ENCODE measurements around the gene CREB5. TPM values are rescaled to one million over a fixed set of nuclear protein-coding genes. Genes with fewer than 3 reads are reported as not detected.

The CREB5 gene
- polyA plus RNA-seq, 1 donor from 2014 or later, result 3.7 TPM

DNA sequence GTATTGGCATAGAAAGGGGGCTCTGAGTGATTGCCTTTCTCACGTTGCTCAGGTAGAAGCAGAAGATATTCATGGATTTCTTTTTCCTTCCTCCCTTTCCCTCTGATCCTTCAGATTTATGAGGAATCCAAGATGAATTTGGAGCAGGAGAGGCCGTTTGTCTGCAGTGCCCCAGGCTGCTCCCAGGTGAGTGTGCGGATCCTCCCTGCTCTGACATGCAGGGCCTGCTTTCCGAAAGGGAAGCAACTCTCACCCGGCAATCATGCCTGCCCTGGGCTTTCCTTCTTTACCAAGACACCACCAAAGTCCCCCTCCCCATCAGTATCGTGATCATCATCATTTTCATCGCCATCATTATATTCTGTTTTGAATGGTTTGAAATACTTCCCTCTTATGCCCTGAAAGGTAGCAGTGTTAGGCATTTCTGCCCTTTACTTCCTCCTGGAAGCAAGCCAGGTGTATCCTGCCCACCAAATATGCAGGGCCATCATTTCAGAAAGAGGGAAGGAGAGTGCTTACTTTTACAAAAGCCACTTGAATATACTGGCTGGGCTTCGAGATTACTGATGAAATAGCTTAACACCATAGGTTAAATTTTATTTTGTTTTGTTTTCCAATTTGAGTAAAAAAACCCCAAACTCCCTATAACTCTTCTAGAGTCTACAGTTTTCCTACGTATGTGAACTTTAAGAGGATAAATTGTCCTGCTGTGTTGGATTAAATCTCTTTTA, 75.9 kb downstream of the CREB5 start:
- H3F3A ChIP-seq (ENCODE audit: insufficient read depth, low read length, poor library complexity, severe bottlenecking), result no peaks in the 10 kb centered on the region
- H2AFZ ChIP-seq (ENCODE audit: low read depth, low read length), result no peak overlapping the region

DNA sequence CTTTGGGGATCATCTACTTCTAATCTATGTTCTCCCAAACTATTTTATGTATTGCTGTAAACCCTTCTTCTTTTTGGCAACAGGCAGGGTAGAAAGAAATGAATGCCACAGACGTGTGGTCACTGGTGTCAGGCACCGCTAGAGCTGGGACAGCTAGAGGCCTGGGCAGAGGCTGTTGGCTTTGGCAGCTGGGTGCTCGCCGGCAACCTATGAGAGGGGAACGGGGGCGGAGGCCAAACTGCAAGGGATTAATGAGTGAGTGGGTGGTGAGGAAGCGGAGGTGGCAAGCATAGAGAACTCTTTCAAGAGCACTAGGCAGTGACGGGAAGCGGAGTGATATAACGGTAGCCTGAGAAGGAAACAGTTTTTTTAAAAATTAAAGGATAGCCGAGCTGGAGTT, 78.5 kb downstream of the CREB5 start:
- TF ChIP-seq POLR2AphosphoS5 (IDR thresholded peaks at IDR 0.05), result no peak
- no peak for TF ChIP-seq TAF1 (IDR thresholded peaks at IDR 0.05; ENCODE audit: low read depth)
- TF ChIP-seq EP300 (conservative IDR thresholded peaks at IDR 0.05; ENCODE audit: poor library complexity, severe bottlenecking), result no peak
- TF ChIP-seq, protein P1, sequence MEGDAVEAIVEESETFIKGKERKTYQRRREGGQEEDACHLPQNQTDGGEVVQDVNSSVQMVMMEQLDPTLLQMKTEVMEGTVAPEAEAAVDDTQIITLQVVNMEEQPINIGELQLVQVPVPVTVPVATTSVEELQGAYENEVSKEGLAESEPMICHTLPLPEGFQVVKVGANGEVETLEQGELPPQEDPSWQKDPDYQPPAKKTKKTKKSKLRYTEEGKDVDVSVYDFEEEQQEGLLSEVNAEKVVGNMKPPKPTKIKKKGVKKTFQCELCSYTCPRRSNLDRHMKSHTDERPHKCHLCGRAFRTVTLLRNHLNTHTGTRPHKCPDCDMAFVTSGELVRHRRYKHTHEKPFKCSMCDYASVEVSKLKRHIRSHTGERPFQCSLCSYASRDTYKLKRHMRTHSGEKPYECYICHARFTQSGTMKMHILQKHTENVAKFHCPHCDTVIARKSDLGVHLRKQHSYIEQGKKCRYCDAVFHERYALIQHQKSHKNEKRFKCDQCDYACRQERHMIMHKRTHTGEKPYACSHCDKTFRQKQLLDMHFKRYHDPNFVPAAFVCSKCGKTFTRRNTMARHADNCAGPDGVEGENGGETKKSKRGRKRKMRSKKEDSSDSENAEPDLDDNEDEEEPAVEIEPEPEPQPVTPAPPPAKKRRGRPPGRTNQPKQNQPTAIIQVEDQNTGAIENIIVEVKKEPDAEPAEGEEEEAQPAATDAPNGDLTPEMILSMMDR (IDR thresholded peaks at IDR 0.05; ENCODE audit: poor library complexity, severe bottlenecking), result no peak
- no peak for TF ChIP-seq EZH2 (IDR thresholded peaks at IDR 0.05; ENCODE audit: borderline replicate concordance, insufficient read depth, low read length, poor library complexity, severe bottlenecking)
- TF ChIP-seq, protein P2, sequence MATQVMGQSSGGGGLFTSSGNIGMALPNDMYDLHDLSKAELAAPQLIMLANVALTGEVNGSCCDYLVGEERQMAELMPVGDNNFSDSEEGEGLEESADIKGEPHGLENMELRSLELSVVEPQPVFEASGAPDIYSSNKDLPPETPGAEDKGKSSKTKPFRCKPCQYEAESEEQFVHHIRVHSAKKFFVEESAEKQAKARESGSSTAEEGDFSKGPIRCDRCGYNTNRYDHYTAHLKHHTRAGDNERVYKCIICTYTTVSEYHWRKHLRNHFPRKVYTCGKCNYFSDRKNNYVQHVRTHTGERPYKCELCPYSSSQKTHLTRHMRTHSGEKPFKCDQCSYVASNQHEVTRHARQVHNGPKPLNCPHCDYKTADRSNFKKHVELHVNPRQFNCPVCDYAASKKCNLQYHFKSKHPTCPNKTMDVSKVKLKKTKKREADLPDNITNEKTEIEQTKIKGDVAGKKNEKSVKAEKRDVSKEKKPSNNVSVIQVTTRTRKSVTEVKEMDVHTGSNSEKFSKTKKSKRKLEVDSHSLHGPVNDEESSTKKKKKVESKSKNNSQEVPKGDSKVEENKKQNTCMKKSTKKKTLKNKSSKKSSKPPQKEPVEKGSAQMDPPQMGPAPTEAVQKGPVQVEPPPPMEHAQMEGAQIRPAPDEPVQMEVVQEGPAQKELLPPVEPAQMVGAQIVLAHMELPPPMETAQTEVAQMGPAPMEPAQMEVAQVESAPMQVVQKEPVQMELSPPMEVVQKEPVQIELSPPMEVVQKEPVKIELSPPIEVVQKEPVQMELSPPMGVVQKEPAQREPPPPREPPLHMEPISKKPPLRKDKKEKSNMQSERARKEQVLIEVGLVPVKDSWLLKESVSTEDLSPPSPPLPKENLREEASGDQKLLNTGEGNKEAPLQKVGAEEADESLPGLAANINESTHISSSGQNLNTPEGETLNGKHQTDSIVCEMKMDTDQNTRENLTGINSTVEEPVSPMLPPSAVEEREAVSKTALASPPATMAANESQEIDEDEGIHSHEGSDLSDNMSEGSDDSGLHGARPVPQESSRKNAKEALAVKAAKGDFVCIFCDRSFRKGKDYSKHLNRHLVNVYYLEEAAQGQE (IDR thresholded peaks at IDR 0.05; ENCODE audit: borderline replicate concordance), result no peak
- no peak for TF ChIP-seq RAD21 (conservative IDR thresholded peaks at IDR 0.05)
- TF ChIP-seq MXI1 (conservative IDR thresholded peaks at IDR 0.05; ENCODE audit: poor library complexity, severe bottlenecking), result no peak
- TF ChIP-seq SMC3 (conservative IDR thresholded peaks at IDR 0.05; ENCODE audit: poor library complexity), result no peak
- H2AFZ ChIP-seq (ENCODE audit: low read depth, low read length), result no peak overlapping the region
- H3K9ac ChIP-seq (ENCODE audit: low read length), result no peak overlapping the region
- H3K36me3 ChIP-seq (ENCODE audit: insufficient read depth, low read length), result no peaks in the 10 kb centered on the region
- no peaks in the 10 kb centered on the region for H3K9me2 ChIP-seq (ENCODE audit: insufficient read depth, low read length)
- no peaks in the 10 kb centered on the region for H4K20me1 ChIP-seq (ENCODE audit: insufficient read depth)
- no peaks in the 10 kb centered on the region for H3K27me3 ChIP-seq (ENCODE audit: insufficient read depth, low read depth, low read length)
- H3K9me3 ChIP-seq (ENCODE audit: low read length), result no peaks in the 10 kb centered on the region
- H3K4me2 ChIP-seq (ENCODE audit: low read length), result no peak overlapping the region
- H3F3A ChIP-seq (ENCODE audit: insufficient read depth, low read length, poor library complexity, severe bottlenecking), result no peaks in the 10 kb centered on the region
- no peak overlapping the region for H3K27ac ChIP-seq (ENCODE audit: low read length)
- H3K4me3 ChIP-seq (ENCODE audit: low read length), result no peak overlapping the region
- H3K79me2 ChIP-seq (replicated peaks; ENCODE audit: insufficient read depth, low read length), result no peaks in the 10 kb centered on the region

More for the DNA sequence above, 75.9 kb downstream of the CREB5 start:
- TF ChIP-seq EZH2 (IDR thresholded peaks at IDR 0.05; ENCODE audit: borderline replicate concordance, insufficient read depth, low read length, poor library complexity, severe bottlenecking) (no peak), EP300 (conservative IDR thresholded peaks at IDR 0.05; ENCODE audit: poor library complexity, severe bottlenecking) (no peak), TAF1 (IDR thresholded peaks at IDR 0.05; ENCODE audit: low read depth) (no peak)
- TF ChIP-seq, protein P1 (IDR thresholded peaks at IDR 0.05; ENCODE audit: poor library complexity, severe bottlenecking), result no peak
- TF ChIP-seq, protein P2 (IDR thresholded peaks at IDR 0.05; ENCODE audit: borderline replicate concordance), result no peak
- no peaks in the 10 kb centered on the region for H3K27me3 ChIP-seq (ENCODE audit: insufficient read depth, low read depth, low read length)
- H3K79me2 ChIP-seq (replicated peaks; ENCODE audit: insufficient read depth, low read length), result no peaks in the 10 kb centered on the region
- no peaks in the 10 kb centered on the region for H3K9me3 ChIP-seq (ENCODE audit: low read length)
- no peak overlapping the region for H3K4me3 ChIP-seq (ENCODE audit: low read length)
- H3K27ac ChIP-seq (ENCODE audit: low read length), result no peak overlapping the region
- H3K9ac ChIP-seq (ENCODE audit: low read length), result no peak overlapping the region
- no peak overlapping the region for H3K4me2 ChIP-seq (ENCODE audit: low read length)
- no peaks in the 10 kb centered on the region for H3K9me2 ChIP-seq (ENCODE audit: insufficient read depth, low read length)
- H3K36me3 ChIP-seq (ENCODE audit: insufficient read depth, low read length), result no peaks in the 10 kb centered on the region
- no peaks in the 10 kb centered on the region for H4K20me1 ChIP-seq (ENCODE audit: insufficient read depth)
